Endothelial cell of umbilical vein (primary cell): ENCODE measurements around the gene DDR2. TPM values are rescaled to one million over a fixed set of nuclear protein-coding genes. Genes with fewer than 3 reads are reported as not detected.

Experiments used
- BruUV-seq: library from RNA; stranded (reverse); fragments of 400-500 nt; replicated peaks from 2 replicates; lab custom pipeline; 2021; lab: Mats Ljungman, UMichigan
- CTCF ChIA-PET: fragments of 300-600, 350-600 bp; sonication (Branson Sonifier 250); formaldehyde crosslinking; loops from one replicate; lab custom pipeline; 2021; ENCODE audit warnings: antibody characterized with exemption, inconsistent platforms; lab: Charles Lee
- POLR2A ChIA-PET: fragments of 300-600, 350-600 bp; sonication (Branson Sonifier 250); formaldehyde crosslinking; loops from one replicate; lab custom pipeline; 2021; ENCODE audit warnings: antibody characterized with exemption, inconsistent platforms; lab: Charles Lee
- DNase-seq: peaks from one replicate; pipeline ENCODE4 v3.0.0-alpha.2; 2011; ENCODE audit warnings: low read depth, low spot score
- FAIRE-seq: peaks from 2 replicates; lab custom pipeline; 2011; peaks lifted over from hg19 to GRCh38; lab: Jason Lieb, UNC
- H2AFZ ChIP-seq: 2 replicates; pipeline ENCODE4 v1.6.0; 2012; ENCODE audit warnings: low read depth, low read length, control low read depth, inconsistent platforms
- H3K27ac ChIP-seq: 2 replicates; pipeline ENCODE4 v1.5.1; 2011; ENCODE audit warnings: low read depth, mild to moderate bottlenecking, control low read depth, low read length, moderate library complexity; ENCODE audit not compliant: insufficient read depth
- H3K27me3 ChIP-seq, 2 experiments: 2 replicates each; pipeline versions ENCODE4 v1.6.0 to v1.6.1; 2011; ENCODE audit warnings: low read length in 2 of 2, mixed read lengths in 1 of 2; ENCODE audit not compliant: control insufficient read depth in 2 of 2, insufficient read depth in 2 of 2
- H3K36me3 ChIP-seq, 2 experiments: 2 replicates in 1 of 2; 3 replicates in 1 of 2; pipeline ENCODE4 v1.5.1; 2011; ENCODE audit warnings: low read length in 2 of 2, mild to moderate bottlenecking in 1 of 2, moderate library complexity in 1 of 2; ENCODE audit not compliant: control insufficient read depth in 2 of 2, insufficient read depth in 2 of 2; ENCODE audit errors: extremely low read depth in 1 of 2
- H3K4me1 ChIP-seq: 3 replicates; pipeline ENCODE4 v1.5.1; 2011; ENCODE audit warnings: mild to moderate bottlenecking, low read length; ENCODE audit not compliant: control insufficient read depth, insufficient read depth; ENCODE audit errors: extremely low read depth
- H3K4me2 ChIP-seq: 2 replicates; pipeline ENCODE4 v1.6.1; 2011; ENCODE audit warnings: low read length, control low read depth, mixed read lengths; ENCODE audit not compliant: insufficient read depth
- H3K4me3 ChIP-seq, 3 experiments: fragments of 200-600 bp in 1 of 3; sonication (generic), shearing (Covaris generic) in 1 of 3; replicated peaks in 1 of 3; 2 replicates each; pipeline ENCODE4 v1.5.1; 2011 to 2016; ENCODE audit warnings: control low read depth in 3 of 3, low read length in 3 of 3, mild to moderate bottlenecking in 2 of 3, inconsistent platforms in 1 of 3, low read depth in 1 of 3, moderate library complexity in 1 of 3; ENCODE audit not compliant: insufficient read depth in 1 of 3
- H3K79me2 ChIP-seq: 2 replicates; pipeline ENCODE4 v1.6.0; 2012; ENCODE audit warnings: low read length, inconsistent platforms; ENCODE audit not compliant: control insufficient read depth, insufficient read depth
- H3K9ac ChIP-seq: replicated peaks from 2 replicates; pipeline ENCODE3; 2011; ENCODE audit warnings: low read length, control low read depth; ENCODE audit not compliant: insufficient read depth; ENCODE audit errors: extremely low read depth
- H3K9me1 ChIP-seq: replicated peaks from 3 replicates; pipeline ENCODE4 v1.6.0; 2011; ENCODE audit warnings: mild to moderate bottlenecking, low read length; ENCODE audit not compliant: control insufficient read depth, insufficient read depth; ENCODE audit errors: extremely low read depth
- H3K9me3 ChIP-seq: replicated peaks from 2 replicates; pipeline ENCODE4 v1.5.1; 2012; ENCODE audit warnings: low read length, inconsistent platforms; ENCODE audit not compliant: control insufficient read depth, insufficient read depth
- H4K20me1 ChIP-seq: replicated peaks from 2 replicates; pipeline ENCODE3; 2011; ENCODE audit warnings: mild to moderate bottlenecking, low read length; ENCODE audit not compliant: control insufficient read depth, insufficient read depth; ENCODE audit errors: extremely low read depth
- CTCF ChIP-seq, 2 donors: IDR thresholded peaks; 1 replicate in 1 of 2; 2 replicates in 1 of 2; pipeline ENCODE4 v1.5.1; 2011; ENCODE audit warnings: low read length in 2 of 2, mild to moderate bottlenecking in 2 of 2, moderate library complexity in 2 of 2, control low read depth in 1 of 2, inconsistent platforms in 1 of 2, low read depth in 1 of 2; ENCODE audit not compliant: insufficient read depth in 1 of 2; ENCODE audit errors: extremely low read depth in 1 of 2
- EZH2 ChIP-seq: IDR thresholded peaks from 2 replicates; pipeline ENCODE4 v1.6.1; 2012; ENCODE audit warnings: borderline replicate concordance, low read depth, mild to moderate bottlenecking, moderate library complexity, low read length, inconsistent platforms; ENCODE audit not compliant: severe bottlenecking
- FOS ChIP-seq: IDR thresholded peaks from 2 replicates; pipeline ENCODE4 v1.6.1; 2011; ENCODE audit warnings: mild to moderate bottlenecking, low read length, moderate library complexity, borderline replicate concordance; ENCODE audit not compliant: insufficient read depth
- GATA2 ChIP-seq: IDR thresholded peaks from 2 replicates; pipeline ENCODE4 v1.7.0; 2011; ENCODE audit warnings: low read depth, mild to moderate bottlenecking, moderate library complexity, mixed read lengths, low read length; ENCODE audit not compliant: insufficient read length, insufficient read depth
- JUN ChIP-seq: IDR thresholded peaks from 2 replicates; pipeline ENCODE4 v1.6.1; 2011; ENCODE audit warnings: borderline replicate concordance, low read depth; ENCODE audit not compliant: insufficient read length, insufficient read depth
- MAX ChIP-seq: IDR thresholded peaks from 2 replicates; pipeline ENCODE4 v1.6.1; 2011; ENCODE audit not compliant: insufficient read depth, insufficient read length
- MYC ChIP-seq: IDR thresholded peaks from one replicate; pipeline ENCODE4 v1.6.1; 2011; ENCODE audit warnings: mild to moderate bottlenecking, low read depth, low read length
- POLR2A ChIP-seq: IDR thresholded peaks from 2 replicates; pipeline ENCODE4 v1.6.1; 2012; ENCODE audit warnings: low read depth, mild to moderate bottlenecking, control low read depth, low read length
- POLR2AphosphoS5 ChIP-seq: IDR thresholded peaks from 2 replicates; pipeline ENCODE4 v1.6.1; 2012; ENCODE audit warnings: low read depth, mild to moderate bottlenecking, control low read depth, low read length, moderate library complexity; ENCODE audit not compliant: insufficient read depth
- dilution Hi-C: fragments of 300-500 bp; cut with MboI; formaldehyde crosslinking; loops from one replicate; pipeline ENCODE4 v1.15.0; 2019; ENCODE audit warnings: low sequenced_read_pairs; ENCODE audit not compliant: extremely low pct_ligation_motif_present
- intact Hi-C: fragments of 100-400 bp; cut with micrococcal nuclease; formaldehyde crosslinking; loops from one replicate; pipeline ENCODE4 v1.10.0; 2022
- polyA plus RNA-seq, 4 experiments: library from polyadenylated mRNA; depleted of rRNA in 3 of 4; stranded (reverse) in 3 of 4; unstranded in 1 of 4; fragments of >200 nt; gene quantifications; 2 replicates each; pipeline versions ENCODE4 v1.2.1 to v1.2.3, GENCODE V29; 2011 to 2012; ENCODE audit warnings: missing spikeins in 1 of 4
- total RNA-seq: library from RNA; stranded (reverse); gene quantifications from 2 replicates; pipeline ENCODE4 v1.2.3, GENCODE V29; 2021

The DDR2 gene
- total and polyA plus RNA-seq, 2 donors (not counting 3 experiments of a cell fraction or from before 2014, with no cell fraction given), result 27.8 to 30.8 TPM

DNA sequence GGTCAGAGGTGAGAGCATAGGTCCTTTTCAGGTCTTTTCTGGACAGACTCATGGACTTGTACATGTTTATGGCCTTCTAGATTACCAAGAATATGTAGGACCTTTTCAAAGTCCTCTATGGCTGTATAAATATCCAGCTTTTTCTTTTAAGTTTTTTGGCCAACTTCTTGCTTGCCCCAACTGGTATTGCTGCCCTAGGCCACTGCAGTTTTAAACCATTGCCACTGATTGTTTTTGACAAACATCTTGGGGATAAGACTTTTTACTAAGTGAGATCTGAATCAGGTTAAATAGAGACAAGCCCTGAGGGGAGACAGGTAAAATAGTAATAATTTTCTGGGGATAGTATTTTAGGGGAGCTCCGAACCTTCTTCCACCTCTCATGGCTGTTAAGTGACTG is 14.8 kb upstream of the DDR2 start:
- H3K79me2 ChIP-seq, result no peaks in the 10 kb centered on the region
- H3K27ac ChIP-seq, result no peak overlapping the region
- no peak overlapping the region for H3K4me2 ChIP-seq
- CTCF ChIA-PET, result interaction anchor here (1.5 to 2.2 kb wide), 3 partner anchors 9 to 183 kb away, joined by 5 to 12 read pairs (median 5); partner anchors contain the start of gene DDR2
- BruUV-seq, result no TSS peak
- DNase-seq, result no peak
- no peaks in the 10 kb centered on the region for H3K9me1 ChIP-seq
- intact Hi-C loops (loop anchor here (10.0 kb wide), 1 partner anchor 707 kb away; the partner anchor contains the start of gene NUF2), dilution Hi-C loops (no loop called here)
- H3K4me3 ChIP-seq, result no peak overlapping the region
- peaks cover 4% of the 10 kb centered on the region for H3K9me3 ChIP-seq
- TF ChIP-seq FOS, result no peak
- no peak for TF ChIP-seq MAX
- TF ChIP-seq MYC, result no peak
- TF ChIP-seq GATA2, result no peak
- no peak for TF ChIP-seq CTCF (IDR thresholded peaks at IDR 0.05; ENCODE audit: extremely low read depth in 1 of 2, insufficient read depth in 1 of 2, low read depth in 1 of 2, low read length in 2 of 2)
- no peak for TF ChIP-seq EZH2
- no peak for TF ChIP-seq POLR2A
- TF ChIP-seq JUN, result no peak
- TF ChIP-seq POLR2AphosphoS5, result no peak
- H3K36me3 ChIP-seq, result no peaks in the 10 kb centered on the region
- H2AFZ ChIP-seq, result no peak overlapping the region
- no peaks in the 10 kb centered on the region for H3K4me1 ChIP-seq
- FAIRE-seq, result no peak
- POLR2A ChIA-PET, result interaction anchor here (0.6 kb wide), 2 partner anchors 59 to 88 kb away, joined by 3 to 6 read pairs; no protein-coding TSS in a partner anchor
- no peak overlapping the region for H3K9ac ChIP-seq
- H4K20me1 ChIP-seq, result no peaks in the 10 kb centered on the region
- no peaks in the 10 kb centered on the region for H3K27me3 ChIP-seq
